B cell (primary cell): Measurements from ENCODE around the gene SDCCAG8.

Source experiments
- EZH2 ChIP-seq: IDR thresholded peaks from 2 replicates; pipeline ENCODE4 v1.6.1; 2012; ENCODE audit warnings: borderline replicate concordance, low read depth, mild to moderate bottlenecking, moderate library complexity, low read length; ENCODE audit not compliant: insufficient read depth, poor library complexity, severe bottlenecking
- TF ChIP-seq, protein P1 (sequence below): fragments of 200-600 bp; IDR thresholded peaks from one replicate; pipeline ENCODE4 v1.8.0; 2022; ENCODE audit warnings: antibody characterized with exemption, mild to moderate bottlenecking

DNA sequence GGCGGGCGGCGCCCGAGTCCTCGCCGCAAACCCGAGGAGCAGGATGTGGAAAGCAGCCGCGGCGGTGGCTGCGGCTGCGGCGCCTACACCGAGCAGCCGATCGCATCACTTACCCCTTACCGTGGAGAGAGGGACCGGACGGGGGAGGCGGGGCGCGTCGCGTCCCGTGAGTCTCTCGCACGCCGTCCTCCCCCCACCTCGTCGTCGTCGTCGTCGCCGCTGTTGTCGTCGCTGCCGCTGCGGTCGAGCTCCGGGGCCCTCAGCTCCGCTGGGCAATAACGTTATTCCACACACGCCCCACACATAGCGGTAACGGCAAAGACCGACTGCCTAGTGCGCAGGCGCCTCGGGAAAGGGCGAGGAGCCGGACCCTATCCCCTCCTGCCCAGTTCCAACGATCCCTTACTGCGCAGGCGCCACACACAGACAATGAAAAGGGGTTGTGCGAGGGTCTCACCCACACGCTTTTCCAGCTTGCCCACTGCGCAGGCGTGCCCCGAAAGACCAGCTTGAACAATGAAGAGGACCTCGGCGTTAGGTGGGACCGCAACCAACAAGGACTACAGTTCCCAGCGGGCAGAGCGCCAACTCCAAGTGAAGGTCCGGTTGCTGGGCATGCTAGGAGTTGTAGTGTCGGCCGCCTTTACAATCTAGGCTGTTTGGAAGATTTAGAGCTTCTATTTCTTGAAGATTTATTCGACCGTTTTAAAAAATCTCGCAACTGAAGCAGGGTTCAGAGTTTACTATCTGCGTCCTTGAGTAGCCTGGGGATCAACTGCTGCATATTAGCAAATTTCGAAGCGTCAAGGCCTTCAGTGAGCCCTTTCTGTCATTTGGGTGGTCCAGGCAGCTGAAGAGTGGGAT lies 682 bp upstream of the SDCCAG8 start, which contains the start of gene CEP170:
- TF ChIP-seq, protein P1, sequence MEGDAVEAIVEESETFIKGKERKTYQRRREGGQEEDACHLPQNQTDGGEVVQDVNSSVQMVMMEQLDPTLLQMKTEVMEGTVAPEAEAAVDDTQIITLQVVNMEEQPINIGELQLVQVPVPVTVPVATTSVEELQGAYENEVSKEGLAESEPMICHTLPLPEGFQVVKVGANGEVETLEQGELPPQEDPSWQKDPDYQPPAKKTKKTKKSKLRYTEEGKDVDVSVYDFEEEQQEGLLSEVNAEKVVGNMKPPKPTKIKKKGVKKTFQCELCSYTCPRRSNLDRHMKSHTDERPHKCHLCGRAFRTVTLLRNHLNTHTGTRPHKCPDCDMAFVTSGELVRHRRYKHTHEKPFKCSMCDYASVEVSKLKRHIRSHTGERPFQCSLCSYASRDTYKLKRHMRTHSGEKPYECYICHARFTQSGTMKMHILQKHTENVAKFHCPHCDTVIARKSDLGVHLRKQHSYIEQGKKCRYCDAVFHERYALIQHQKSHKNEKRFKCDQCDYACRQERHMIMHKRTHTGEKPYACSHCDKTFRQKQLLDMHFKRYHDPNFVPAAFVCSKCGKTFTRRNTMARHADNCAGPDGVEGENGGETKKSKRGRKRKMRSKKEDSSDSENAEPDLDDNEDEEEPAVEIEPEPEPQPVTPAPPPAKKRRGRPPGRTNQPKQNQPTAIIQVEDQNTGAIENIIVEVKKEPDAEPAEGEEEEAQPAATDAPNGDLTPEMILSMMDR = no peak
- TF ChIP-seq EZH2 = no peak
